ENCODE measurements around the gene NUP43.
"Not testable (repeated sequence)": the region's sequence is repeated elsewhere in the genome, so short reads cannot be mapped to it uniquely, and the experiment has no call there.

Gene NUP43

GRCh38 chr6:149755300-149756260, 9.3 kb upstream of the NUP43 start:
- intact Hi-C loops (cut with micrococcal nuclease): no loop called here
- Mint-ChIP-seq H3K4me1 (ENCODE audit: low read depth) (peaks cover 42% of the 10 kb centered on the region), H3K36me3 (ENCODE audit: low read depth) (peaks cover 33% of the 10 kb centered on the region), H3K27me3 (no peaks in the 10 kb centered on the region), H3K9me3 (no peaks in the 10 kb centered on the region), H3K27ac (peak overlapping the region; percentile 38), H3K4me3 (no peak overlapping the region)

GRCh38 chr6:149754548-149754947, 8.2 kb upstream of the NUP43 start:
- H3K27me3 Mint-ChIP-seq: no peaks in the 10 kb centered on the region
- peaks cover 32% of the 10 kb centered on the region for H3K36me3 Mint-ChIP-seq (ENCODE audit: low read depth)
- no peak overlapping the region for H3K4me3 Mint-ChIP-seq
- H3K9me3 Mint-ChIP-seq: no peaks in the 10 kb centered on the region
- intact Hi-C loops (cut with micrococcal nuclease): loop anchor here (5.0 kb wide), 1 partner anchor 37 kb away; the partner anchor contains the start of gene LATS1
- H3K4me1 Mint-ChIP-seq (ENCODE audit: low read depth): peaks cover 36% of the 10 kb centered on the region
- H3K27ac Mint-ChIP-seq: no peak overlapping the region

- not testable (repeated sequence) for H3K27ac Mint-ChIP-seq, H3K9me3 Mint-ChIP-seq, H3K27me3 Mint-ChIP-seq
- H3K36me3 Mint-ChIP-seq (ENCODE audit: low read depth): peaks cover 21% of the 10 kb centered on the region
- intact Hi-C loops (cut with micrococcal nuclease): loop anchor here (5.0 kb wide), 1 partner anchor 36 kb away; the partner anchor contains the start of gene LATS1
- peaks cover 36% of the 10 kb centered on the region for H3K4me1 Mint-ChIP-seq (ENCODE audit: low read depth)
- H3K4me3 Mint-ChIP-seq: peak overlapping the region; percentile 32
These were observed 7.0 kb upstream of the NUP43 start for GRCh38 chr6:149753374-149753637.

- no peak overlapping the region for H3K4me3 Mint-ChIP-seq
- peak overlapping the region; percentile 94 for H3K27ac Mint-ChIP-seq
- peaks cover 36% of the 10 kb centered on the region for H3K4me1 Mint-ChIP-seq (ENCODE audit: low read depth)
- H3K36me3 Mint-ChIP-seq (ENCODE audit: low read depth): peaks cover 21% of the 10 kb centered on the region
- no peaks in the 10 kb centered on the region for H3K9me3 Mint-ChIP-seq
- H3K27me3 Mint-ChIP-seq: no peaks in the 10 kb centered on the region
- intact Hi-C loops (cut with micrococcal nuclease): loop anchor here (5.0 kb wide), 1 partner anchor 35 kb away; the partner anchor contains the start of gene LATS1
These were observed 6.5 kb upstream of the NUP43 start for GRCh38 chr6:149752600-149753373.

- H3K4me1 Mint-ChIP-seq (ENCODE audit: low read depth): peaks cover 33% of the 10 kb centered on the region
- H3K27ac Mint-ChIP-seq: peak overlapping the region; percentile 94
- intact Hi-C loops (cut with micrococcal nuclease): loop anchor here (5.0 kb wide), 1 partner anchor 35 kb away; the partner anchor contains the start of gene LATS1
- H3K4me3 Mint-ChIP-seq: peak overlapping the region; percentile 30
- not testable (repeated sequence) for H3K27me3 Mint-ChIP-seq, H3K9me3 Mint-ChIP-seq
- H3K36me3 Mint-ChIP-seq (ENCODE audit: low read depth): peaks cover 21% of the 10 kb centered on the region
These were observed 5.6 kb upstream of the NUP43 start for GRCh38 chr6:149751920-149752319.

- Mint-ChIP-seq H3K27ac (peak overlapping the region; percentile 94), H3K4me3 (peak overlapping the region; percentile 90), H3K9me3 (no peaks in the 10 kb centered on the region), H3K27me3 (no peaks in the 10 kb centered on the region), H3K4me1 (ENCODE audit: low read depth) (peaks cover 38% of the 10 kb centered on the region), H3K36me3 (ENCODE audit: low read depth) (peaks cover 19% of the 10 kb centered on the region)
- intact Hi-C loops (cut with micrococcal nuclease): loop anchor here (5.0 kb wide), 1 partner anchor 34 kb away; the partner anchor contains the start of gene LATS1
These were observed 4.9 kb upstream of the NUP43 start for GRCh38 chr6:149751239-149751638.

GRCh38 chr6:149750136-149750609, 3.8 kb upstream of the NUP43 start:
- no peaks in the 10 kb centered on the region for H3K27me3 Mint-ChIP-seq
- H3K27ac Mint-ChIP-seq: peak overlapping the region; percentile 94
- H3K4me3 Mint-ChIP-seq: peak overlapping the region; percentile 90
- H3K9me3 Mint-ChIP-seq: no peaks in the 10 kb centered on the region
- intact Hi-C loops (cut with micrococcal nuclease): loop anchor here (5.0 kb wide), 1 partner anchor 33 kb away; the partner anchor contains the start of gene LATS1
- peaks cover 37% of the 10 kb centered on the region for H3K4me1 Mint-ChIP-seq (ENCODE audit: low read depth)
- peaks cover 16% of the 10 kb centered on the region for H3K36me3 Mint-ChIP-seq (ENCODE audit: low read depth)

GRCh38 chr6:149749594-149750135, 3.3 kb upstream of the NUP43 start, which contains the start of gene PCMT1:
Gene PCMT1, plus strand, starts transcription at chr6:149749741. Its CDS starts 161 bp downstream, at chr6:149749902.
- Mint-ChIP-seq H3K4me1 (ENCODE audit: low read depth) (peaks cover 34% of the 10 kb centered on the region), H3K27me3 (no peaks in the 10 kb centered on the region)
- intact Hi-C loops (cut with micrococcal nuclease): loop anchor here (5.0 kb wide), 2 partner anchors 32 to 1643 kb away; partner anchors contain the start of genes LATS1 and ZBTB2

GRCh38 chr6:149749082-149749593, 2.8 kb upstream of the NUP43 start:
- not testable (repeated sequence) for H3K27me3 Mint-ChIP-seq, H3K9me3 Mint-ChIP-seq
- peak overlapping the region; percentile 90 for H3K4me3 Mint-ChIP-seq
- intact Hi-C loops (cut with micrococcal nuclease): loop anchor here (5.0 kb wide), 1 partner anchor 1643 kb away; the partner anchor contains the start of gene ZBTB2
- H3K27ac Mint-ChIP-seq: peak overlapping the region; percentile 94
- peaks cover 20% of the 10 kb centered on the region for H3K36me3 Mint-ChIP-seq (ENCODE audit: low read depth)
- peaks cover 34% of the 10 kb centered on the region for H3K4me1 Mint-ChIP-seq (ENCODE audit: low read depth)

More at GRCh38 chr6:149749594-149750135, 3.3 kb upstream of the NUP43 start, which contains the start of gene PCMT1:
- H3K9me3 Mint-ChIP-seq: no peaks in the 10 kb centered on the region
- peak within 1 kb of the TSS; percentile 94 for H3K27ac Mint-ChIP-seq
- peaks cover 16% of the 10 kb centered on the region for H3K36me3 Mint-ChIP-seq (ENCODE audit: low read depth)
- H3K4me3 Mint-ChIP-seq: peak within 1 kb of the TSS; percentile 90

- Mint-ChIP-seq H3K4me1 (ENCODE audit: low read depth) (peaks cover 18% of the 10 kb centered on the region), H3K36me3 (ENCODE audit: low read depth) (peaks cover 56% of the 10 kb centered on the region), H3K4me3 (peak overlapping the region; percentile 99)
- not testable (repeated sequence) for H3K27me3 Mint-ChIP-seq, H3K27ac Mint-ChIP-seq, H3K9me3 Mint-ChIP-seq
- intact Hi-C loops (cut with micrococcal nuclease): loop anchor here (5.0 kb wide), 1 partner anchor 1647 kb away; the partner anchor contains the start of gene ZBTB2
These were observed 1.1 kb downstream of the NUP43 start for GRCh38 chr6:149745252-149745651.

GRCh38 chr6:149734915-149735314, 11.4 kb downstream of the NUP43 start:
- intact Hi-C loops (cut with micrococcal nuclease): no loop called here
- Mint-ChIP-seq H3K4me1 (ENCODE audit: low read depth) (no peaks in the 10 kb centered on the region), H3K4me3 (no peak overlapping the region), H3K27ac (no peak overlapping the region), H3K36me3 (ENCODE audit: low read depth) (peaks cover 83% of the 10 kb centered on the region), H3K9me3 (no peaks in the 10 kb centered on the region), H3K27me3 (no peaks in the 10 kb centered on the region)

GRCh38 chr6:149733089-149733720, 13.1 kb downstream of the NUP43 start:
- intact Hi-C loops (cut with micrococcal nuclease): no loop called here

GRCh38 chr6:149729824-149730223, 16.5 kb downstream of the NUP43 start:
- H3K9me3 Mint-ChIP-seq: no peaks in the 10 kb centered on the region
- peak overlapping the region; percentile 95 for H3K27ac Mint-ChIP-seq
- intact Hi-C loops (cut with micrococcal nuclease): loop anchor here (2.0 kb wide), 1 partner anchor 17 kb away; the partner anchor contains the start of gene NUP43
- peaks cover 74% of the 10 kb centered on the region for H3K36me3 Mint-ChIP-seq (ENCODE audit: low read depth)
- H3K4me3 Mint-ChIP-seq: peak overlapping the region; percentile 46
- peaks cover 26% of the 10 kb centered on the region for H3K4me1 Mint-ChIP-seq (ENCODE audit: low read depth)
- no peaks in the 10 kb centered on the region for H3K27me3 Mint-ChIP-seq

More at GRCh38 chr6:149733089-149733720, 13.1 kb downstream of the NUP43 start:
- Mint-ChIP-seq H3K27ac (no peak overlapping the region), H3K4me1 (ENCODE audit: low read depth) (peaks cover 17% of the 10 kb centered on the region), H3K9me3 (no peaks in the 10 kb centered on the region), H3K27me3 (no peaks in the 10 kb centered on the region), H3K36me3 (ENCODE audit: low read depth) (peaks cover 81% of the 10 kb centered on the region), H3K4me3 (no peak overlapping the region)
